PC-3 (cell line): ENCODE measurements around the gene TTC23. TPM values are rescaled to one million over a fixed set of nuclear protein-coding genes. Genes with fewer than 3 reads are reported as not detected.

Experiments
- ATAC-seq: fragments of 200-7000 bp; cut with Tn5 transposase; 2 replicates; pipeline ENCODE4 v1.9.1; 2020; ENCODE audit warnings: mild to moderate bottlenecking, moderate library complexity
- BruUV-seq: library from RNA; stranded (reverse); fragments of 400-500 nt; replicated peaks from 2 replicates; lab custom pipeline; 2021; lab: Mats Ljungman, UMichigan
- CTCF ChIA-PET: fragments of 300-600 bp; sonication (Branson Sonifier 250); formaldehyde crosslinking; loops from one replicate; lab custom pipeline; 2022; ENCODE audit warnings: antibody characterized with exemption; lab: Charles Lee
- POLR2A ChIA-PET: fragments of 300-600 bp; sonication (Branson Sonifier 250); formaldehyde crosslinking; loops from one replicate; lab custom pipeline; 2022; ENCODE audit warnings: antibody characterized with exemption; ENCODE audit not compliant: unreplicated experiment; lab: Charles Lee
- DNase-seq: peaks from one replicate; pipeline ENCODE4 v3.0.0-alpha.2; 2015
- H2AFZ ChIP-seq: fragments of 300-600 bp; sonication (generic); 2 replicates; pipeline ENCODE4 v1.6.0; 2016; ENCODE audit warnings: antibody characterized with exemption, low read length
- H3F3A ChIP-seq: fragments of 300-600 bp; sonication (generic); one replicate; pipeline ENCODE4 v1.6.0; 2017; ENCODE audit warnings: antibody characterized with exemption, low read length, control low read depth, mild to moderate bottlenecking; ENCODE audit not compliant: unreplicated experiment
- H3K27ac ChIP-seq: fragments of 300-600 bp; sonication (generic); 2 replicates; pipeline ENCODE4 v1.5.1; 2016; ENCODE audit warnings: mild to moderate bottlenecking, low read length
- H3K27me3 ChIP-seq: fragments of 300-600 bp; sonication (generic); 2 replicates; pipeline ENCODE4 v1.6.1; 2016; ENCODE audit warnings: low read length, mixed read lengths
- H3K36me3 ChIP-seq: fragments of 300-600 bp; sonication (generic); 2 replicates; pipeline ENCODE4 v1.6.1; 2016; ENCODE audit warnings: low read depth, mixed run types, low read length, mixed read lengths
- H3K4me1 ChIP-seq: fragments of 300-600 bp; sonication (generic); 2 replicates; pipeline ENCODE4 v1.5.1; 2016; ENCODE audit warnings: low read length; ENCODE audit not compliant: insufficient read depth
- H3K4me2 ChIP-seq: fragments of 300-600 bp; sonication (generic); 2 replicates; pipeline ENCODE4 v1.6.0; 2016; ENCODE audit warnings: low read length
- H3K4me3 ChIP-seq: fragments of 300-600 bp; sonication (generic); 2 replicates; pipeline ENCODE4 v1.5.1; 2016; ENCODE audit warnings: mild to moderate bottlenecking, low read length, mixed read lengths
- H3K79me2 ChIP-seq: fragments of 300-600 bp; sonication (generic); 2 replicates; pipeline ENCODE4 v1.6.1; 2017; ENCODE audit warnings: low read length, mixed read lengths
- H3K9ac ChIP-seq: fragments of 300-600 bp; sonication (generic); 2 replicates; pipeline ENCODE4 v1.6.0; 2016; ENCODE audit warnings: mild to moderate bottlenecking, low read length
- H3K9me2 ChIP-seq: fragments of 300-600 bp; sonication (generic); replicated peaks from 2 replicates; pipeline ENCODE4 v1.6.1; 2016; ENCODE audit warnings: mixed run types, low read length, mixed read lengths
- H3K9me3 ChIP-seq: fragments of 300-600 bp; sonication (generic); 2 replicates; pipeline ENCODE4 v1.6.1; 2016; ENCODE audit warnings: low read length, mixed read lengths
- H4K20me1 ChIP-seq: fragments of 300-600 bp; sonication (generic); 2 replicates; pipeline ENCODE4 v1.6.1; 2016; ENCODE audit warnings: low read length, mixed read lengths
- CTCF ChIP-seq: fragments of 300-600 bp; sonication (generic); conservative IDR thresholded peaks from 2 replicates; pipeline ENCODE4 v1.5.1; 2017; ENCODE audit warnings: antibody characterized with exemption, low read depth, mild to moderate bottlenecking, low read length
- EZH2 ChIP-seq: fragments of 300-600 bp; sonication (generic); IDR thresholded peaks from one replicate; pipeline ENCODE4 v1.6.1; 2017; ENCODE audit warnings: antibody characterized with exemption, mild to moderate bottlenecking, low read length; ENCODE audit not compliant: unreplicated experiment
- EZH2phosphoT487 ChIP-seq: fragments of 300-600 bp; sonication (generic); IDR thresholded peaks from 2 replicates; pipeline ENCODE4 v1.6.1; 2018; ENCODE audit warnings: mild to moderate bottlenecking, antibody characterized with exemption, low read length, borderline replicate concordance
- intact Hi-C: fragments of 100-400 bp; cut with micrococcal nuclease; formaldehyde crosslinking; loops from 2 replicates; pipeline ENCODE4 v1.9.0; 2023
- total RNA-seq: library from RNA; depleted of rRNA; stranded (reverse); fragments of >200 nt; gene quantifications from 2 replicates; pipeline ENCODE4 v1.2.3, GENCODE V29; 2014

The TTC23 gene
- total RNA-seq, 1 experiment from 2014 or later, result 10.4 TPM

GRCh38 chr15:99115300-99116215 is 133.8 kb downstream of the TTC23 start:
- Histone ChIP-seq H3F3A (no peaks in the 10 kb centered on the region), H3K4me3 (no peak overlapping the region), H2AFZ (no peak overlapping the region), H3K9me2 (no peaks in the 10 kb centered on the region), H3K27me3 (no peaks in the 10 kb centered on the region), H3K36me3 (no peaks in the 10 kb centered on the region; the same call in 1 of the 2 replicates), H3K4me2 (no peak overlapping the region), H3K9me3 (no peaks in the 10 kb centered on the region), H3K9ac (no peak overlapping the region), H3K79me2 (no peaks in the 10 kb centered on the region), H4K20me1 (no peaks in the 10 kb centered on the region), H3K4me1 (no peaks in the 10 kb centered on the region), H3K27ac (no peak overlapping the region)
- BruUV-seq, result no TSS peak
- ATAC-seq (no peak), DNase-seq (no peak)
- TF ChIP-seq EZH2, result no peak
- TF ChIP-seq EZH2phosphoT487, result no peak
- no peak for TF ChIP-seq CTCF
- POLR2A ChIA-PET, result no interaction called here
- CTCF ChIA-PET, result no interaction called here
- intact Hi-C loops, result no loop called here

GRCh38 chr15:99114511-99115299 is 134.7 kb downstream of the TTC23 start:
- CTCF ChIA-PET, result no interaction called here

More at GRCh38 chr15:99114511-99115299, 134.7 kb downstream of the TTC23 start:
- no peaks in the 10 kb centered on the region for H4K20me1 ChIP-seq
- H3K4me3 ChIP-seq, result no peak overlapping the region
- no peaks in the 10 kb centered on the region for H3K9me3 ChIP-seq
- no peak overlapping the region for H3K9ac ChIP-seq
- no peaks in the 10 kb centered on the region for H3F3A ChIP-seq
- no peak overlapping the region for H3K4me2 ChIP-seq
- no peaks in the 10 kb centered on the region for H3K79me2 ChIP-seq
- no peaks in the 10 kb centered on the region for H3K27me3 ChIP-seq
- no peaks in the 10 kb centered on the region for H3K4me1 ChIP-seq
- ATAC-seq (no peak), DNase-seq (no peak)
- POLR2A ChIA-PET, result no interaction called here
- H3K36me3 ChIP-seq, result no peaks in the 10 kb centered on the region; the same call in 1 of the 2 replicates
- no peaks in the 10 kb centered on the region for H3K9me2 ChIP-seq
- TF ChIP-seq CTCF (no peak), EZH2 (no peak), EZH2phosphoT487 (no peak)
- H2AFZ ChIP-seq, result no peak overlapping the region
- no peak overlapping the region for H3K27ac ChIP-seq
- no TSS peak for BruUV-seq
- intact Hi-C loops, result no loop called here
